A549 (cell line): ENCODE data around the gene MEGF6. TPM values are rescaled to one million over a fixed set of nuclear protein-coding genes. Genes with fewer than 3 reads are reported as not detected.
A peak's percentile ranks its signal among the peaks of the same experiment; 100 is the strongest.

Experiments used
- ATAC-seq, 2 experiments: fragments of 200-7000 bp in 1 of 2; fragments of >200 bp in 1 of 2; cut with Nextera tagmentation in 1 of 2; cut with Tn5 transposase in 1 of 2; 3 replicates each; pipeline versions ENCODE4 v1.8.0 to v1.9.1; 2018 to 2020; ENCODE audit warnings: mild to moderate bottlenecking in 1 of 2, moderate library complexity in 1 of 2
- CTCF ChIA-PET: fragments of 300-600 bp; sonication (Branson Sonifier 250); formaldehyde crosslinking; extraction: SDS; loops from one replicate; lab custom pipeline; 2021; ENCODE audit warnings: antibody characterized with exemption, inconsistent platforms; lab: Yijun Ruan, JAX
- POLR2A ChIA-PET: fragments of 350-600 bp; formaldehyde crosslinking; extraction: SDS; loops from one replicate; lab custom pipeline; 2021; ENCODE audit warnings: antibody characterized with exemption, inconsistent platforms; lab: Yijun Ruan, JAX
- DNase-seq, 2 experiments: peaks; one replicate each; pipeline versions ENCODE4 v3.0.0 to v3.0.0-alpha.2; 2011 to 2016; ENCODE audit warnings: low read depth in 1 of 2, low spot score in 1 of 2
- FAIRE-seq: peaks from 2 replicates; lab custom pipeline; 2011; peaks lifted over from hg19 to GRCh38; lab: Jason Lieb, UNC
- H3K27ac ChIP-seq, 2 experiments: fragments of >200 bp; sonication (Bioruptor Twin); formaldehyde crosslinking; 3 replicates each; pipeline ENCODE4 v1.5.1; 2016 to 2017
- H3K4me1 ChIP-seq: fragments of >200 bp; sonication (Bioruptor Twin); formaldehyde crosslinking; 3 replicates; pipeline ENCODE4 v1.6.1; 2016
- H3K4me2 ChIP-seq: fragments of >200 bp; sonication (Bioruptor Twin); formaldehyde crosslinking; 3 replicates; pipeline ENCODE4 v1.6.1; 2016
- H3K4me3 ChIP-seq: fragments of >200 bp; sonication (Bioruptor Twin); formaldehyde crosslinking; 3 replicates; pipeline ENCODE4 v1.5.1; 2016
- H3K9me3 ChIP-seq: fragments of >200 bp; sonication (Bioruptor Twin); formaldehyde crosslinking; 3 replicates; pipeline ENCODE4 v1.6.1; 2016
- CBX8 ChIP-seq: fragments of 200-600 bp; sonication (generic); IDR thresholded peaks from 2 replicates; pipeline ENCODE4 v1.6.1; 2016
- CHD2 ChIP-seq: fragments of 150-350 bp; IDR thresholded peaks from 2 replicates; pipeline ENCODE4 v1.6.1; 2014; ENCODE audit warnings: low read length; ENCODE audit not compliant: partially characterized antibody
- CHD4 ChIP-seq: fragments of 200-600 bp; sonication (generic); IDR thresholded peaks from 2 replicates; pipeline ENCODE4 v1.6.1; 2016; ENCODE audit warnings: antibody characterized with exemption, mild to moderate bottlenecking, borderline replicate concordance
- CTCF ChIP-seq: fragments of >200 bp; sonication (Bioruptor Twin); formaldehyde crosslinking; IDR thresholded peaks from 3 replicates; pipeline ENCODE4 v1.5.1; 2016
- EHF ChIP-seq: fragments of 250-450 bp; sonication (Bioruptor Pico); IDR thresholded peaks from 2 replicates; pipeline ENCODE4 v1.5.0; 2020; ENCODE audit warnings: mild to moderate bottlenecking
- ELK1 ChIP-seq: fragments of 150-350 bp; IDR thresholded peaks from 2 replicates; pipeline ENCODE4 v1.6.1; 2014; ENCODE audit warnings: low read depth, mild to moderate bottlenecking, low read length
- HEYL ChIP-seq: fragments of 250-450 bp; sonication (Bioruptor Pico); IDR thresholded peaks from 2 replicates; pipeline ENCODE4 v1.8.0; 2021; ENCODE audit warnings: mild to moderate bottlenecking, moderate library complexity
- HOXB13 ChIP-seq: fragments of 250-450 bp; sonication (Bioruptor Pico); IDR thresholded peaks from 2 replicates; pipeline ENCODE4 v1.5.0; 2020; ENCODE audit warnings: low read depth, mild to moderate bottlenecking, moderate library complexity
- JUN ChIP-seq, 2 experiments: fragments of >200 bp; sonication (Bioruptor Twin); formaldehyde crosslinking; IDR thresholded peaks; 2 replicates in 1 of 2; 3 replicates in 1 of 2; pipeline ENCODE4 v1.6.1; 2016 to 2017
- JUNB ChIP-seq: fragments of >200 bp; sonication (Bioruptor Twin); formaldehyde crosslinking; IDR thresholded peaks from 2 replicates; pipeline ENCODE4 v1.6.1; 2016
- MAX ChIP-seq: IDR thresholded peaks from 2 replicates; pipeline ENCODE4 v1.6.1; 2012
- MAZ ChIP-seq: fragments of 150-350 bp; IDR thresholded peaks from 2 replicates; pipeline ENCODE4 v1.6.1; 2014; ENCODE audit warnings: antibody characterized with exemption, low read depth, low read length, borderline replicate concordance
- MYC ChIP-seq: IDR thresholded peaks from 2 replicates; pipeline ENCODE4 v1.6.1; 2012; ENCODE audit warnings: mild to moderate bottlenecking, inconsistent platforms, low read length, improper control_type of control experiment, borderline replicate concordance
- PHF8 ChIP-seq: fragments of 200-600 bp; sonication (generic); IDR thresholded peaks from 2 replicates; pipeline ENCODE4 v1.6.1; 2016; ENCODE audit warnings: low read depth, mild to moderate bottlenecking, antibody characterized with exemption, moderate library complexity, borderline replicate concordance
- RAD21 ChIP-seq, 2 experiments: fragments of >200 bp in 1 of 2; sonication (Bioruptor Twin) in 1 of 2; formaldehyde crosslinking in 1 of 2; IDR thresholded peaks in 1 of 2; conservative IDR thresholded peaks in 1 of 2; 2 replicates in 1 of 2; 3 replicates in 1 of 2; pipeline ENCODE4 v1.6.1; 2012 to 2018; ENCODE audit warnings: inconsistent platforms in 1 of 2
- RCOR1 ChIP-seq: fragments of 150-350 bp; IDR thresholded peaks from 2 replicates; pipeline ENCODE4 v1.6.1; 2014; ENCODE audit warnings: antibody characterized with exemption, low read length, low read depth
- REST ChIP-seq: fragments of 200-600 bp; sonication (generic); IDR thresholded peaks from 2 replicates; pipeline ENCODE4 v1.6.1; 2016; ENCODE audit warnings: antibody characterized with exemption, mild to moderate bottlenecking, moderate library complexity
- SREBF2 ChIP-seq: fragments of 450-650 bp; IDR thresholded peaks from 2 replicates; pipeline ENCODE4 v1.6.1; 2014; ENCODE audit warnings: mild to moderate bottlenecking, moderate library complexity
- ZFP36 ChIP-seq: fragments of 450-650 bp; IDR thresholded peaks from 2 replicates; pipeline ENCODE4 v1.6.1; 2014; ENCODE audit warnings: borderline replicate concordance; ENCODE audit not compliant: partially characterized antibody
- WGBS: methylation state at CpG from one replicate; pipeline ENCODE4 v1.1.6; 2017; ENCODE audit errors: missing lambda C conversion rate; 5-methylcytosine and 5-hydroxymethylcytosine counted together
- polyA plus RNA-seq, 4 experiments: library from polyadenylated mRNA; depleted of rRNA in 3 of 4; stranded (reverse); fragments of >200 nt; fragmentation: RNase III in 1 of 4; extraction: RNeasy Plus Mini Kit Qiagen cat#74134 plus additional on column Dnase treatment in 1 of 4; gene quantifications; 2 replicates in 3 of 4; 3 replicates in 1 of 4; pipeline ENCODE4 v1.2.3, GENCODE V29; 2011 to 2017

The MEGF6 gene
- polyA plus RNA-seq, 2 of the 4 experiments (the other 2 are of a cell fraction): 0.66 to 13.7 TPM

- 65% methylated on average over 13 of the region's 27 CpGs for WGBS
- peak overlapping the region; percentile 95 for H3K4me2 ChIP-seq
- FAIRE-seq: no peak
- no peaks in the 10 kb centered on the region for H3K9me3 ChIP-seq
- ATAC-seq: peak; percentile 5 to 10; a peak in 3 of 6 replicates
- ChIA-PET POLR2A (no interaction called here), CTCF (interaction anchor here (1.0 to 2.4 kb wide), 4 partner anchors 10 to 158 kb away, joined by 3 to 9 read pairs (median 6); no protein-coding TSS in a partner anchor)
- peak overlapping the region; percentile 30 to 83; a peak in 3 of 6 replicates for H3K27ac ChIP-seq
- H3K4me3 ChIP-seq: peak overlapping the region; percentile 57
- H3K4me1 ChIP-seq: peaks cover 32% of the 10 kb centered on the region
- no peak for DNase-seq
- TF ChIP-seq MAX: no peak
These were observed 660 bp downstream of the MEGF6 start for GRCh38 chr1:3610527-3611169.

- H3K4me2 ChIP-seq: no peak overlapping the region
- H3K27ac ChIP-seq: no peak overlapping the region
- no peak overlapping the region for H3K4me3 ChIP-seq
- FAIRE-seq (no peak), DNase-seq (no peak), ATAC-seq (no peak)
- H3K4me1 ChIP-seq: peaks cover 32% of the 10 kb centered on the region
- no peaks in the 10 kb centered on the region for H3K9me3 ChIP-seq
- ChIA-PET CTCF (interaction anchor here (1.0 to 2.4 kb wide), 4 partner anchors 10 to 157 kb away, joined by 3 to 9 read pairs (median 6); no protein-coding TSS in a partner anchor), POLR2A (no interaction called here)
- TF ChIP-seq MAZ (no peak), ELK1 (no peak), CBX8 (no peak), PHF8 (no peak), RAD21 (conservative IDR thresholded peaks at IDR 0.05 in 1 of 2, IDR thresholded peaks at IDR 0.05 in 1 of 2) (no peak), REST (no peak), ZFP36 (no peak), RCOR1 (no peak), CHD4 (no peak), JUNB (no peak), SREBF2 (no peak), HEYL (no peak), JUN (IDR thresholded peaks at IDR 0.05) (no peak), CHD2 (no peak), CTCF (no peak), MYC (no peak), HOXB13 (no peak), EHF (CRISPR knock-in tag) (no peak)
- WGBS: 86% methylated on average over 11 of the region's 24 CpGs
These were observed 1.4 kb downstream of the MEGF6 start for GRCh38 chr1:3609769-3610526.
